Neural cell (in vitro differentiated cells): Measurements from ENCODE around the gene PRODH.

Source experiments
- SMC3 ChIP-seq: fragments of 450-650 bp; conservative IDR thresholded peaks from 2 replicates; pipeline ENCODE4 v1.6.1; 2014; ENCODE audit warnings: antibody characterized with exemption, mild to moderate bottlenecking, moderate library complexity; ENCODE audit not compliant: poor library complexity
- TF ChIP-seq, protein P1 (sequence below): fragments of 450-650 bp; IDR thresholded peaks from 2 replicates; pipeline ENCODE4 v1.5.1; 2014; ENCODE audit warnings: antibody characterized with exemption, mild to moderate bottlenecking, moderate library complexity; ENCODE audit not compliant: poor library complexity, severe bottlenecking
- TF ChIP-seq, protein P2 (sequence below): IDR thresholded peaks from 2 replicates; pipeline ENCODE4 v1.6.1; 2012; ENCODE audit warnings: borderline replicate concordance

- TF ChIP-seq, protein P1, sequence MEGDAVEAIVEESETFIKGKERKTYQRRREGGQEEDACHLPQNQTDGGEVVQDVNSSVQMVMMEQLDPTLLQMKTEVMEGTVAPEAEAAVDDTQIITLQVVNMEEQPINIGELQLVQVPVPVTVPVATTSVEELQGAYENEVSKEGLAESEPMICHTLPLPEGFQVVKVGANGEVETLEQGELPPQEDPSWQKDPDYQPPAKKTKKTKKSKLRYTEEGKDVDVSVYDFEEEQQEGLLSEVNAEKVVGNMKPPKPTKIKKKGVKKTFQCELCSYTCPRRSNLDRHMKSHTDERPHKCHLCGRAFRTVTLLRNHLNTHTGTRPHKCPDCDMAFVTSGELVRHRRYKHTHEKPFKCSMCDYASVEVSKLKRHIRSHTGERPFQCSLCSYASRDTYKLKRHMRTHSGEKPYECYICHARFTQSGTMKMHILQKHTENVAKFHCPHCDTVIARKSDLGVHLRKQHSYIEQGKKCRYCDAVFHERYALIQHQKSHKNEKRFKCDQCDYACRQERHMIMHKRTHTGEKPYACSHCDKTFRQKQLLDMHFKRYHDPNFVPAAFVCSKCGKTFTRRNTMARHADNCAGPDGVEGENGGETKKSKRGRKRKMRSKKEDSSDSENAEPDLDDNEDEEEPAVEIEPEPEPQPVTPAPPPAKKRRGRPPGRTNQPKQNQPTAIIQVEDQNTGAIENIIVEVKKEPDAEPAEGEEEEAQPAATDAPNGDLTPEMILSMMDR: peak; percentile 14
- TF ChIP-seq SMC3: no peak
- TF ChIP-seq, protein P2, sequence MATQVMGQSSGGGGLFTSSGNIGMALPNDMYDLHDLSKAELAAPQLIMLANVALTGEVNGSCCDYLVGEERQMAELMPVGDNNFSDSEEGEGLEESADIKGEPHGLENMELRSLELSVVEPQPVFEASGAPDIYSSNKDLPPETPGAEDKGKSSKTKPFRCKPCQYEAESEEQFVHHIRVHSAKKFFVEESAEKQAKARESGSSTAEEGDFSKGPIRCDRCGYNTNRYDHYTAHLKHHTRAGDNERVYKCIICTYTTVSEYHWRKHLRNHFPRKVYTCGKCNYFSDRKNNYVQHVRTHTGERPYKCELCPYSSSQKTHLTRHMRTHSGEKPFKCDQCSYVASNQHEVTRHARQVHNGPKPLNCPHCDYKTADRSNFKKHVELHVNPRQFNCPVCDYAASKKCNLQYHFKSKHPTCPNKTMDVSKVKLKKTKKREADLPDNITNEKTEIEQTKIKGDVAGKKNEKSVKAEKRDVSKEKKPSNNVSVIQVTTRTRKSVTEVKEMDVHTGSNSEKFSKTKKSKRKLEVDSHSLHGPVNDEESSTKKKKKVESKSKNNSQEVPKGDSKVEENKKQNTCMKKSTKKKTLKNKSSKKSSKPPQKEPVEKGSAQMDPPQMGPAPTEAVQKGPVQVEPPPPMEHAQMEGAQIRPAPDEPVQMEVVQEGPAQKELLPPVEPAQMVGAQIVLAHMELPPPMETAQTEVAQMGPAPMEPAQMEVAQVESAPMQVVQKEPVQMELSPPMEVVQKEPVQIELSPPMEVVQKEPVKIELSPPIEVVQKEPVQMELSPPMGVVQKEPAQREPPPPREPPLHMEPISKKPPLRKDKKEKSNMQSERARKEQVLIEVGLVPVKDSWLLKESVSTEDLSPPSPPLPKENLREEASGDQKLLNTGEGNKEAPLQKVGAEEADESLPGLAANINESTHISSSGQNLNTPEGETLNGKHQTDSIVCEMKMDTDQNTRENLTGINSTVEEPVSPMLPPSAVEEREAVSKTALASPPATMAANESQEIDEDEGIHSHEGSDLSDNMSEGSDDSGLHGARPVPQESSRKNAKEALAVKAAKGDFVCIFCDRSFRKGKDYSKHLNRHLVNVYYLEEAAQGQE: no peak
Measured at GRCh38 chr22:18970176-18970947, 34.3 kb upstream of the PRODH start.
